HepG2 (cell line): ENCODE data around the gene BHLHE23. TPM values are rescaled to one million over a fixed set of nuclear protein-coding genes. Genes with fewer than 3 reads are reported as not detected.

Experiments
- DNMT1 ChIP-seq: sonication (generic); formaldehyde crosslinking; IDR thresholded peaks from 2 replicates; pipeline ENCODE4 v1.5.1; 2020; ENCODE audit warnings: mild to moderate bottlenecking, missing genetic modification reagents
- GZF1 ChIP-seq: sonication (generic); formaldehyde crosslinking; IDR thresholded peaks from 2 replicates; pipeline ENCODE4 v1.5.1; 2020; ENCODE audit warnings: mild to moderate bottlenecking, missing genetic modification reagents
- HDAC1 ChIP-seq: sonication (generic); formaldehyde crosslinking; IDR thresholded peaks from 2 replicates; pipeline ENCODE4 v1.5.1; 2020; ENCODE audit warnings: mild to moderate bottlenecking, missing genetic modification reagents
- IRF2 ChIP-seq: IDR thresholded peaks from 2 replicates; pipeline ENCODE4 v1.6.1; 2018; ENCODE audit warnings: missing genetic modification reagents, missing compliant biosample characterization
- KDM2A ChIP-seq: sonication (generic); formaldehyde crosslinking; IDR thresholded peaks from 2 replicates; pipeline ENCODE4 v1.4.0; 2020; ENCODE audit warnings: low read depth, missing genetic modification reagents, borderline replicate concordance
- KIAA2018 ChIP-seq: sonication (generic); formaldehyde crosslinking; IDR thresholded peaks from 2 replicates; pipeline ENCODE4 v1.5.0; 2020; ENCODE audit warnings: mild to moderate bottlenecking, missing genetic modification reagents, borderline replicate concordance
- KMT2A ChIP-seq: sonication (generic); formaldehyde crosslinking; IDR thresholded peaks from 2 replicates; pipeline ENCODE4 v1.4.0; 2020; ENCODE audit warnings: missing genetic modification reagents
- MAFK ChIP-seq, 2 experiments: IDR thresholded peaks in 1 of 2; conservative IDR thresholded peaks in 1 of 2; 2 replicates each; pipeline ENCODE4 v1.6.1; 2011; ENCODE audit warnings: improper control_type of control experiment in 2 of 2, low read length in 2 of 2
- MYNN ChIP-seq: sonication (generic); formaldehyde crosslinking; IDR thresholded peaks from 2 replicates; pipeline ENCODE4 v1.4.0; 2020; ENCODE audit warnings: mild to moderate bottlenecking, low read depth, missing genetic modification reagents
- NR2F1 ChIP-seq, 2 experiments: fragments of 450-650 bp in 1 of 2; formaldehyde crosslinking in 1 of 2; IDR thresholded peaks; 2 replicates each; pipeline versions ENCODE4 v1.5.0 to v1.6.1; 2016 to 2020; ENCODE audit warnings: mild to moderate bottlenecking in 1 of 2, missing compliant biosample characterization in 1 of 2, missing genetic modification reagents in 1 of 2, moderate library complexity in 1 of 2
- POLR2A ChIP-seq, 2 experiments: IDR thresholded peaks; 2 replicates each; pipeline ENCODE4 v1.6.1; 2011; ENCODE audit warnings: low read depth in 2 of 2, low read length in 2 of 2, mild to moderate bottlenecking in 1 of 2, moderate library complexity in 1 of 2; ENCODE audit not compliant: insufficient read depth in 1 of 2
- POLR2AphosphoS2 ChIP-seq: IDR thresholded peaks from 2 replicates; pipeline ENCODE4 v1.6.1; 2011; ENCODE audit warnings: low read depth, low read length, improper control_type of control experiment
- POLR2G ChIP-seq: fragments of 200-400 bp; formaldehyde crosslinking; IDR thresholded peaks from 2 replicates; pipeline ENCODE4 v1.6.1; 2018; ENCODE audit warnings: mild to moderate bottlenecking, low read depth, low read length, moderate library complexity
- RBM39 ChIP-seq: fragments of 200-400 bp; formaldehyde crosslinking; IDR thresholded peaks from one replicate; pipeline ENCODE4 v1.6.1; 2018; ENCODE audit warnings: antibody characterized with exemption, mild to moderate bottlenecking, low read depth, low read length; ENCODE audit not compliant: poor library complexity, severe bottlenecking
- ZBTB26 ChIP-seq: IDR thresholded peaks from 2 replicates; pipeline ENCODE4 v1.6.1; 2016; ENCODE audit warnings: missing compliant biosample characterization, missing genetic modification reagents, borderline replicate concordance
- ZBTB7B ChIP-seq: sonication (generic); formaldehyde crosslinking; IDR thresholded peaks from 2 replicates; pipeline ENCODE4 v1.4.0; 2020; ENCODE audit warnings: missing genetic modification reagents
- ZNF468 ChIP-seq: sonication (generic); formaldehyde crosslinking; IDR thresholded peaks from 2 replicates; pipeline ENCODE4 v1.8.0; 2022; ENCODE audit warnings: mild to moderate bottlenecking, moderate library complexity, missing genetic modification reagents
- ZNF501 ChIP-seq: sonication (generic); formaldehyde crosslinking; IDR thresholded peaks from 2 replicates; pipeline ENCODE4 v1.5.1; 2020; ENCODE audit warnings: mild to moderate bottlenecking, moderate library complexity, missing genetic modification reagents
- ZNF510 ChIP-seq: sonication (generic); formaldehyde crosslinking; IDR thresholded peaks from 2 replicates; pipeline ENCODE4 v1.4.0; 2020; ENCODE audit warnings: low read depth, mild to moderate bottlenecking, missing genetic modification reagents
- ZNF761 ChIP-seq: sonication (generic); formaldehyde crosslinking; conservative IDR thresholded peaks from 2 replicates; pipeline ENCODE4 v1.4.0; 2020; ENCODE audit warnings: mild to moderate bottlenecking, missing genetic modification reagents
- ZNF777 ChIP-seq: sonication (generic); formaldehyde crosslinking; IDR thresholded peaks from 2 replicates; pipeline ENCODE4 v1.4.0; 2020; ENCODE audit warnings: missing genetic modification reagents
- ZSCAN30 ChIP-seq: sonication (generic); formaldehyde crosslinking; IDR thresholded peaks from 2 replicates; pipeline ENCODE4 v1.5.0; 2020; ENCODE audit warnings: mild to moderate bottlenecking, missing genetic modification reagents
- polyA plus RNA-seq, 8 experiments: library from polyadenylated mRNA; depleted of rRNA in 3 of 8; stranded (reverse) in 7 of 8; unstranded in 1 of 8; fragments of >200 nt; fragmentation: Illumina TruSeq in 4 of 8; extraction: Trizol in 4 of 8; gene quantifications; 2 replicates each; pipeline versions ENCODE4 v1.2.1 to v1.2.3, GENCODE V29; 2011 to 2016; ENCODE audit warnings: low read depth in 4 of 8, missing spikeins in 1 of 8, mixed read lengths in 1 of 8; ENCODE audit not compliant: insufficient read depth in 1 of 8
- total RNA-seq, 5 experiments: library from RNA; depleted of rRNA; stranded (reverse); fragments of >200 nt; fragmentation: Illumina TruSeq; extraction: Trizol; gene quantifications; 2 replicates each; pipeline ENCODE4 v1.2.3, GENCODE V29; 2016; ENCODE audit warnings: low read depth in 1 of 5

The BHLHE23 gene
- total and polyA plus RNA-seq, 2 of the 13 experiments (the other 11 are each of a cell fraction or from before 2014, with no cell fraction given) = not detected

- no peak for TF ChIP-seq KIAA2018
- no peak for TF ChIP-seq ZBTB26 (CRISPR knock-in tag)
- 0 out of 2 replicates have a peak, but pooled peaks have one; percentile 5 for TF ChIP-seq HDAC1 (CRISPR knock-in tag)
- TF ChIP-seq ZNF468 (CRISPR knock-in tag) = 0 out of 2 replicates have a peak, but pooled peaks have one; percentile 14
- TF ChIP-seq NR2F1 (CRISPR knock-in tag; IDR thresholded peaks at IDR 0.05) = no peak
- 0 out of 2 replicates have a peak, but pooled peaks have one; percentile 29 for TF ChIP-seq POLR2AphosphoS2
- TF ChIP-seq KMT2A (CRISPR knock-in tag) = 0 out of 2 replicates have a peak, but pooled peaks have one; percentile 14
- TF ChIP-seq ZNF501 (CRISPR knock-in tag) = no peak
- TF ChIP-seq POLR2A (IDR thresholded peaks at IDR 0.05; ENCODE audit: insufficient read depth in 1 of 2, low read depth in 2 of 2, low read length in 2 of 2) = peak in 1 of 2 experiments; percentile 7; a peak in 1 of 4 replicates
- TF ChIP-seq ZBTB7B (CRISPR knock-in tag) = no peak
- no peak for TF ChIP-seq RBM39
- TF ChIP-seq POLR2G = peak; percentile 19
- peak; percentile 88 for TF ChIP-seq KDM2A
- TF ChIP-seq GZF1 (CRISPR knock-in tag) = 0 out of 2 replicates have a peak, but pooled peaks have one; percentile 27
- TF ChIP-seq ZNF777 (CRISPR knock-in tag) = peak; percentile 24; the same call in 1 of the 2 replicates
- no peak for TF ChIP-seq IRF2
- no peak for TF ChIP-seq DNMT1 (CRISPR knock-in tag)
- 0 out of 2 replicates have a peak, but pooled peaks have one; percentile 49 for TF ChIP-seq ZNF510 (CRISPR knock-in tag)
- 0 out of 2 replicates have a peak, but pooled peaks have one; percentile 64 for TF ChIP-seq ZSCAN30 (CRISPR knock-in tag)
- TF ChIP-seq MYNN (CRISPR knock-in tag) = no peak
- peak; percentile 24 to 53; a peak in 3 of 4 replicates for TF ChIP-seq MAFK (conservative IDR thresholded peaks at IDR 0.05 in 1 of 2, IDR thresholded peaks at IDR 0.05 in 1 of 2; ENCODE audit: low read length in 2 of 2)
- TF ChIP-seq ZNF761 = 0 out of 2 replicates have a peak, but pooled peaks have one; percentile 8
Measured at GRCh38 chr20:62969179-62969760, 37.5 kb downstream of the BHLHE23 start (continued).
